HG02938 (cell line): ENCODE results near the gene PPIG.
"Not testable (repeated sequence)": the region's sequence is repeated elsewhere in the genome, so short reads cannot be mapped to it uniquely, and the experiment has no call there.

Source experiments
- ATAC-seq: cut with Tn5 transposase; IDR thresholded peaks from one replicate; pipeline ENCODE4 v1.9.1; 2021; ENCODE audit warnings: mild to moderate bottlenecking, moderate library complexity; ENCODE audit not compliant: unreplicated experiment

The PPIG gene

GRCh38 chr2:169584005-169584877 is at the start of gene PPIG:
TSS of gene PPIG (plus strand) at chr2:169584351. CDS start at chr2:169604042, 19,691 bp downstream.
- peak; percentile 88 for ATAC-seq

DNA sequence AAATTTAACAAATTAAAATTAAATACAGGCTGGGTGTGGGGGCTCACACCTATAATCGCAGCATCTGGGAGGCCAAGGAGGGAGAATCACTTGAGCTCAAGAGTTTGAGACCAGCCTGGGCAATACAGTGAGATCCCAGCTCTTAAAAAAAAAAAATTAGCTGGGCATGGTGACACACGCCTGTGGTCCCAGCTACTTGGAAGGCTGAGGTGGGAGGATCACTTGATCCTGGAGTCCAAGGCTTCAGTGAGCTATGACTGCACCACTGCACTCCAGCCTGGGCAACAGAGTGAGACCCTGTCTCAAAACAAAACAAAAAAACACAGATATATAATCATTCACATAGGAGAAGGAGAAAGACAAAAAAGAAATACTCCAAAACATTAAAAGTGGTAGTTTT is 44.7 kb upstream of the PPIG start:
- ATAC-seq: not testable (repeated sequence)

DNA sequence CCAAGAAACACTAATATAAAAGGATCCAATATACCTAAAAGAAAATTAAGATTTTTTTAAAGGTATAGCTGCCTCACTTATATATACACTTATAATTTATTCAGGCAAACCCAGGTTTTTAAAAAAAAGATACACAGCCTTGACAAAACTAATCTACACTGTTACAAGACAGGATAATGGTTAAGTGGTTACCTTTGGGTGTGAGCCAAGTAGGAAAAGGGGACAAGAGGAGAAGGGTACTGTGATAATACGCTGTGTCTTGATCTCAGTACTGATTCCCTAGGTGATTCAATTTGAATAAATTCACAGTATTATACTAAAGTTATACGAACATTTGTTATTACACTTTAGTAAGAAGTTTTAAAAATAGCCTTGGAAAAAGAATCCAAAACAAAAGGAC is 44.0 kb upstream of the PPIG start:
- no peak for ATAC-seq

- no peak for ATAC-seq
Observed at GRCh38 chr2:169542433-169542832, 41.7 kb upstream of the PPIG start.

DNA sequence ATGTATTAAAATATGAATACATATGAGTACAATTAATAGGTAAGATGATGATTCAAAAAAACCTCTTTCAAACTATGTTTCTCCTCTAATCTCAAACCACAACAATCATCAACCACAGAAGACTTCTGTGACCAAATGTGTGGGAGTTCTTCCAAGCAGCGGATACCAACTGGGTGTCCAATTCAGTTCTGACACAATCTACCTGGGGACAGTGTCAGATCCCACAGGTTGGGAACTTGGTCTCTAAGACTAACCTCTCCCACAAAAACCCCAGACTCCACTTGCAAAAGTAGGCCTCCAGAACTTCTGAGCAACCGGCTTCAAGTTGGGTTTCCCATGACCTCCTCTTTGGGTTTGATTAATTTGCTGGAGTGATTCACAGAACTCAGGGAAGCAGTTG is 37.4 kb upstream of the PPIG start:
- no peak for ATAC-seq

DNA sequence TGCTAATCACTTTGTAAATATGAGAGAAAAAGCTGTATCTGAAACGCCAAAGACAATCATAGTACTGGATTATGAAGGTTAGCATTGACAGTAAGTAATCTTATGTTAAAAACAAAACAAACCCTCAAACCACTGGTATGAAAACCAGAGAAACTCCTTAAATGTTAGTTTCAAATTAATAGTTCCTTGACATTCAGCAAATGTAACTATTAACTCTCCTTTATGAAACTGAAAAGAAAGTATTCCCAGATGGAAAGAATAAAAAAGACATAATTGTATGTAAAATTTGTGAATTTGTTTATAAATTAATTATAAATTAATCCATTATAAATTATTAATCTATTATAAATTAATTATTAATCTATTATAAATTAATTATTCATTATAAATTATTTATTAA is 22.8 kb upstream of the PPIG start:
- no peak for ATAC-seq

- not testable (repeated sequence) for ATAC-seq
Observed at GRCh38 chr2:169562084-169562483, 22.1 kb upstream of the PPIG start.

GRCh38 chr2:169562519-169562918 is 21.6 kb upstream of the PPIG start:
- no peak for ATAC-seq

DNA sequence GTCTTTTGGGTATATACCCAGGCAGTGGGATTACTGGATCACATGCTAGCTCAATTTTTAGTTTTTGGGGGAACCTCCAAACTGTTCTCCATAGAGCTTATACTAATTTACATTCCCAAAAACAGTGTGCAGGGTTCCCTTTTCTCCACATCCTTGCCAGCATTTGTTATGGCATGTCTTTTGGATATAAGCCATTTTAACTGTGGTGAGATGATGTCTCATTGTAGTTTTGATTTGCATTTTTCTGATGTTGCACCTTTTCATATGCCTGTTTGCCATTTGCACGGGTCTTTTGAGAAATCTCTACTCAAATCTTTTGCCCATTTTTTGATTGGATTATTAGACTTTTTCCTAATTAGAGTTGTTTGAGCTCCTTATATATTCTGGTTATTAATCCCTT is 18.5 kb upstream of the PPIG start:
- ATAC-seq: no peak

DNA sequence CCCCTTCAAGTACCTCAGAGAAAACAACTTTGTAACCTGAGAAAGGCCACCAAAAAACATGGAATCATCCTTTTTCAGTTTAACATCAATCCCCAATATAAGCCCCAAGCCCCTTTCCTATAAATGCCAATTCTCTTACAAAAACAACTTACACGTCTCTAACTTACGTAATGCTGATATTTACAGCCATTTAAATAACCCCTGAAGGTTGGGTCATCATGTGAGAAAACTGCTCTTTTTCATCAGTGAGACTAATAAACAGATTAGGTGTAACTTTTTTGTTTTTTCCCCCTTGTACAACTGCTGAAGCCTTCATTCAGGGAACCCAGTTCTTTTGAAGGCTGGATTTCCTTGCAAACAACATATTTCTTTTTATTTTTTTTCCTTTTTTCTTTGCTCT is 14.2 kb upstream of the PPIG start:
- no peak for ATAC-seq

GRCh38 chr2:169570752-169571151 is 13.4 kb upstream of the PPIG start:
- ATAC-seq: not testable (repeated sequence)

GRCh38 chr2:169571571-169571970 is 12.6 kb upstream of the PPIG start:
- no peak for ATAC-seq

GRCh38 chr2:169572189-169572588 is 12.0 kb upstream of the PPIG start:
- no peak for ATAC-seq

- no peak for ATAC-seq
Observed at GRCh38 chr2:169572821-169573159, 11.4 kb upstream of the PPIG start.

DNA sequence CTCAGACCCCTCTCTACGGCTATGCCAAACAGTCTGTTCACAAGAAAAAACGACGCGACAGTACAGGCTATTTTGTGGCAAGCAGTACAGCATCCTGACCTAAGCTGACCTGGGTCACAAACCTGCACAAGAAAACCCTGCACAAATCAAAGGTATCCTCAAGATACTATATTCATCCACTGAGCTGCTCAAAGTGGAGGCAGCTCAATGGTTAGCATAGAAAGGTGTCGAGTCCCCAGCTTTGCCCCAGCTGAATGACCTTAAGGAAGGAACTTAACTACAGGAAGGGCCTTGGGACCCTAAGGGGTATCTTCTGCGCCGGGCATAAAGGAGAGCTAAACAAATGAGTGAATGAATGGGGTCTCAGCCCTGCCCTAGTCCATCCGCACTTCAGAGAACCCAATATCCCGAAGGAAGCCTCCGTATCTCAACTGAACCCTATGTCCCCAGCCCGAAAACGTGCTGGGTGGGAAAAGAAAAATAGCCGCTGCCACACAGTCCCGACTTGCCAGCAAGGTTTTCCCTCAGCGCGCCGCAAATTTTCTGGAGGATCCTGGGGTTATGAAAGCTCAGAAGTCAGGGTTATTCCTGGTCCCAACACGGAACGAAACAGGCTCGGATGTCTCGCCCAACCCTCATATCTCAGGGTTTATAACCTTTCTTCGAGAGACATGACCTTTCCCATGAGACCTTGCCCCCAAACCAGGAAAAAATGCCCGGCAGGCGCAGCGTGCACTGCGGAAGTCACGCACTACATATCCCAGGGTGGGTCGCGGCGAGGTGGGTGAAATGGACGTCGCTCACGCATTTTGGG is 10.8 kb upstream of the PPIG start, which contains the start of gene FASTKD1:
Gene FASTKD1 (minus strand): TSS at position 706 of the 814 bp plus-strand sequence. CDS start 1,836 bp downstream, outside the sequence.
- ATAC-seq: peak; percentile 99

GRCh38 chr2:169573974-169574299 is 10.2 kb upstream of the PPIG start:
- ATAC-seq: no peak

DNA sequence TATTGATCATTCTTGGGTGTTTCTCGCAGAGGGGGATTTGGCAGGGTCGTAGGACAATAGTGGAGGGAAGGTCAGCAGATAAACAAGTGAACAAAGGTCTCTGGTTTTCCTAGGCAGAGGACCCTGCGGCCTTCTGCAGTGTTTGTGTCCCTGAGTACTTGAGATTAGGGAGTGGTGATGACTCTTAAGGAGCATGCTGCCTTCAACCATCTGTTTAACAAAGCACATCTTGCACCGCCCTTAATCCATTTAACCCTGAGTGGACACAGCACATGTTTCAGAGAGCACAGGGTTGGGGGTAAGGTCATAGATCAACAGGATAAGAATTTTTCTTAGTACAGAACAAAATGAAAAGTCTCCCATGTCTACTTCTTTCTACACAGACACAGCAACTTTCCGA is 9.6 kb upstream of the PPIG start:
- ATAC-seq: not testable (repeated sequence)

DNA sequence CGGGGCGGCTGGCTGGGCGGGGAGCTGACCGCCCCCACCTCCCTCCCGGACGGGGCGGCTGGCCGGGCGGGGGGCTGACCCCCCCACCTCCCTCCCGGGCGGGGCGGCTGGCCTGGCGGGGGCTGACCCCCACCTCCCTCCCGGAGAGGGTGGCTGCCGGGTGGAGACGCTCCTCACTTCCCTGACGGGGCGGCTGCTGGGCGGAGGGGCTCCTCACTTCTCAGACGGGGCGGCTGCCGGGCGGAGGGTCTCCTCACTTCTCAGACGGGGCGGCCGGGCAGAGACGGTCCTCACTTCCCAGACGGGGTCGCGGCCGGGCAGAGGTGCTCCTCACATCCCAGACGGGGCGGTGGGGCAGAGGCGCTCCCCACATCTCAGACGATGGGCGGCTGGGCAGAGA is 8.9 kb upstream of the PPIG start:
- ATAC-seq: not testable (repeated sequence)

- ATAC-seq: no peak
Observed at GRCh38 chr2:169579044-169579443, 5.1 kb upstream of the PPIG start.

GRCh38 chr2:169582552-169583266 is 1.4 kb upstream of the PPIG start:
- not testable (repeated sequence) for ATAC-seq

GRCh38 chr2:169583518-169583917 is 633 bp upstream of the PPIG start:
- ATAC-seq: no peak
